Measurements from ENCODE around the gene TUBG1.

TUBG1 gene

GRCh38 chr17:42609182-42609813 lies at the start of gene TUBG1, which contains the start of gene RETREG3:
TUBG1 (plus strand) TSS chr17:42609683; CDS start chr17:42609738, 55 bp downstream.
RETREG3 (minus strand) TSS chr17:42609374; CDS start chr17:42609324, 50 bp downstream.
- peak; percentile 96 to 100 (median 99) for DNase-seq

- DNase-seq = no peak
Measured at GRCh38 chr17:42560246-42560645, 49.2 kb upstream of the TUBG1 start.

GRCh38 chr17:42561897-42562387 lies 47.5 kb upstream of the TUBG1 start, which contains the start of gene COASY:
COASY (plus strand) TSS chr17:42562148; CDS start chr17:42562623, 475 bp downstream.
- DNase-seq = peak; percentile 81 to 92 (median 84)

- DNase-seq = no peak
Measured at GRCh38 chr17:42562388-42563142, 46.9 kb upstream of the TUBG1 start.

- no peak for DNase-seq
Measured at GRCh38 chr17:42563143-42563509, 46.4 kb upstream of the TUBG1 start.

- DNase-seq = peak in 1 of 6 experiments; percentile 8
Measured at GRCh38 chr17:42563543-42563942, 45.9 kb upstream of the TUBG1 start.

GRCh38 chr17:42563950-42564349 lies 45.5 kb upstream of the TUBG1 start:
- no peak for DNase-seq

- DNase-seq = no peak
Measured at GRCh38 chr17:42564815-42565522, 44.5 kb upstream of the TUBG1 start.

- no peak for DNase-seq
Measured at GRCh38 chr17:42565523-42566214, 43.8 kb upstream of the TUBG1 start.

GRCh38 chr17:42566215-42566882 lies 43.1 kb upstream of the TUBG1 start:
- no peak for DNase-seq

- DNase-seq = peak; percentile 80 to 92 (median 90)
Measured at GRCh38 chr17:42566883-42567573, 42.5 kb upstream of the TUBG1 start, which contains the start of gene MLX. MLX (plus strand) TSS chr17:42567100; CDS start chr17:42567125, 25 bp downstream.

- no peak for DNase-seq
Measured at GRCh38 chr17:42568341-42569111, 41.0 kb upstream of the TUBG1 start.

GRCh38 chr17:42571435-42572225 lies 37.9 kb upstream of the TUBG1 start:
- DNase-seq = no peak

GRCh38 chr17:42573095-42573494 lies 36.4 kb upstream of the TUBG1 start:
- DNase-seq = no peak

GRCh38 chr17:42574463-42574862 lies 35.0 kb upstream of the TUBG1 start:
- no peak for DNase-seq

- DNase-seq = no peak
Measured at GRCh38 chr17:42577140-42577531, 32.3 kb upstream of the TUBG1 start.

- DNase-seq = peak; percentile 75 to 88 (median 82)
Measured at GRCh38 chr17:42577532-42578281, 31.8 kb upstream of the TUBG1 start, which contains the start of gene PSMC3IP. PSMC3IP (minus strand) TSS chr17:42577729; CDS start chr17:42577686, 43 bp downstream.

- peak; percentile 46 to 66 (median 59) for DNase-seq
Measured at GRCh38 chr17:42578282-42578869, 31.1 kb upstream of the TUBG1 start.
